Measurements from ENCODE around the gene LRRC14B.

Gene LRRC14B

DNA sequence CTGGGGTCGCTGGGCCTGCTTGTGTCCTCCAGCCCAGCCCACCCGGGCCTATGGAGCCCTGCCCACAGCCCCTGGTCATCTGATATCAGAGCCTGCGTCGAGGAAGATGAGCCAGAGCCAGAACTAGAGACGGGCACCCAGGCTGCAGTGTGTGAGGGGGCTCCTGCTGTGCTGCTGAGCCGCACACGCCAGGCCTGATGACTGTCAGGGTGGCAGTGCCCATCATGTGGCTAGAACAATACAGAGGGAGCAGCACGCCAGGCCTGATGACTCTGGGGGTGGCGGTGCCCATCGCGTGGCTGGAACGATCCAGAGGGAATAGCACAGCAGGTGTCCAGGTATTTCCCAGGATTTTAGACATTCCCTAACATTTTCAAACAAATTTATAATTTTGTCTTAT is 9.2 kb upstream of the LRRC14B start:
- TF ChIP-seq ZNF174 (tag by site-specific recombination; IDR thresholded peaks at IDR 0.05) (no peak), ZNF202 (tag by site-specific recombination; IDR thresholded peaks at IDR 0.05; ENCODE audit: borderline replicate concordance) (no peak), ZFHX2 (tag by site-specific recombination; conservative IDR thresholded peaks at IDR 0.05) (no peak), ZNF501 (tag by site-specific recombination; IDR thresholded peaks at IDR 0.05) (no peak), ZXDB (tag by site-specific recombination; IDR thresholded peaks at IDR 0.05) (no peak), ZNF175 (tag by site-specific recombination; IDR thresholded peaks at IDR 0.05) (no peak), ZNF433 (tag by site-specific recombination; IDR thresholded peaks at IDR 0.05; ENCODE audit: low read depth) (no peak), ZNF391 (tag by site-specific recombination; IDR thresholded peaks at IDR 0.05; ENCODE audit: borderline replicate concordance, low read depth) (no peak), TRIM28 (IDR thresholded peaks at IDR 0.05; ENCODE audit: borderline replicate concordance, low read length) (no peak), ZNF133 (tag by site-specific recombination; IDR thresholded peaks at IDR 0.05) (no peak), ZFP41 (tag by site-specific recombination; IDR thresholded peaks at IDR 0.05; ENCODE audit: borderline replicate concordance) (no peak), ZNF701 (tag by site-specific recombination; IDR thresholded peaks at IDR 0.05) (no peak)
- TF ChIP-seq, protein P1, sequence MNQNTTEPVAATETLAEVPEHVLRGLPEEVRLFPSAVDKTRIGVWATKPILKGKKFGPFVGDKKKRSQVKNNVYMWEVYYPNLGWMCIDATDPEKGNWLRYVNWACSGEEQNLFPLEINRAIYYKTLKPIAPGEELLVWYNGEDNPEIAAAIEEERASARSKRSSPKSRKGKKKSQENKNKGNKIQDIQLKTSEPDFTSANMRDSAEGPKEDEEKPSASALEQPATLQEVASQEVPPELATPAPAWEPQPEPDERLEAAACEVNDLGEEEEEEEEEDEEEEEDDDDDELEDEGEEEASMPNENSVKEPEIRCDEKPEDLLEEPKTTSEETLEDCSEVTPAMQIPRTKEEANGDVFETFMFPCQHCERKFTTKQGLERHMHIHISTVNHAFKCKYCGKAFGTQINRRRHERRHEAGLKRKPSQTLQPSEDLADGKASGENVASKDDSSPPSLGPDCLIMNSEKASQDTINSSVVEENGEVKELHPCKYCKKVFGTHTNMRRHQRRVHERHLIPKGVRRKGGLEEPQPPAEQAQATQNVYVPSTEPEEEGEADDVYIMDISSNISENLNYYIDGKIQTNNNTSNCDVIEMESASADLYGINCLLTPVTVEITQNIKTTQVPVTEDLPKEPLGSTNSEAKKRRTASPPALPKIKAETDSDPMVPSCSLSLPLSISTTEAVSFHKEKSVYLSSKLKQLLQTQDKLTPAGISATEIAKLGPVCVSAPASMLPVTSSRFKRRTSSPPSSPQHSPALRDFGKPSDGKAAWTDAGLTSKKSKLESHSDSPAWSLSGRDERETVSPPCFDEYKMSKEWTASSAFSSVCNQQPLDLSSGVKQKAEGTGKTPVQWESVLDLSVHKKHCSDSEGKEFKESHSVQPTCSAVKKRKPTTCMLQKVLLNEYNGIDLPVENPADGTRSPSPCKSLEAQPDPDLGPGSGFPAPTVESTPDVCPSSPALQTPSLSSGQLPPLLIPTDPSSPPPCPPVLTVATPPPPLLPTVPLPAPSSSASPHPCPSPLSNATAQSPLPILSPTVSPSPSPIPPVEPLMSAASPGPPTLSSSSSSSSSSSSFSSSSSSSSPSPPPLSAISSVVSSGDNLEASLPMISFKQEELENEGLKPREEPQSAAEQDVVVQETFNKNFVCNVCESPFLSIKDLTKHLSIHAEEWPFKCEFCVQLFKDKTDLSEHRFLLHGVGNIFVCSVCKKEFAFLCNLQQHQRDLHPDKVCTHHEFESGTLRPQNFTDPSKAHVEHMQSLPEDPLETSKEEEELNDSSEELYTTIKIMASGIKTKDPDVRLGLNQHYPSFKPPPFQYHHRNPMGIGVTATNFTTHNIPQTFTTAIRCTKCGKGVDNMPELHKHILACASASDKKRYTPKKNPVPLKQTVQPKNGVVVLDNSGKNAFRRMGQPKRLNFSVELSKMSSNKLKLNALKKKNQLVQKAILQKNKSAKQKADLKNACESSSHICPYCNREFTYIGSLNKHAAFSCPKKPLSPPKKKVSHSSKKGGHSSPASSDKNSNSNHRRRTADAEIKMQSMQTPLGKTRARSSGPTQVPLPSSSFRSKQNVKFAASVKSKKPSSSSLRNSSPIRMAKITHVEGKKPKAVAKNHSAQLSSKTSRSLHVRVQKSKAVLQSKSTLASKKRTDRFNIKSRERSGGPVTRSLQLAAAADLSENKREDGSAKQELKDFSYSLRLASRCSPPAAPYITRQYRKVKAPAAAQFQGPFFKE (tag by site-specific recombination; IDR thresholded peaks at IDR 0.05; ENCODE audit: borderline replicate concordance), result no peak
- TF ChIP-seq, protein P2, sequence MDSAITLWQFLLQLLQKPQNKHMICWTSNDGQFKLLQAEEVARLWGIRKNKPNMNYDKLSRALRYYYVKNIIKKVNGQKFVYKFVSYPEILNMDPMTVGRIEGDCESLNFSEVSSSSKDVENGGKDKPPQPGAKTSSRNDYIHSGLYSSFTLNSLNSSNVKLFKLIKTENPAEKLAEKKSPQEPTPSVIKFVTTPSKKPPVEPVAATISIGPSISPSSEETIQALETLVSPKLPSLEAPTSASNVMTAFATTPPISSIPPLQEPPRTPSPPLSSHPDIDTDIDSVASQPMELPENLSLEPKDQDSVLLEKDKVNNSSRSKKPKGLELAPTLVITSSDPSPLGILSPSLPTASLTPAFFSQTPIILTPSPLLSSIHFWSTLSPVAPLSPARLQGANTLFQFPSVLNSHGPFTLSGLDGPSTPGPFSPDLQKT (IDR thresholded peaks at IDR 0.05; ENCODE audit: borderline replicate concordance, low read depth, low read length), result no peak
- TF ChIP-seq, protein P3, sequence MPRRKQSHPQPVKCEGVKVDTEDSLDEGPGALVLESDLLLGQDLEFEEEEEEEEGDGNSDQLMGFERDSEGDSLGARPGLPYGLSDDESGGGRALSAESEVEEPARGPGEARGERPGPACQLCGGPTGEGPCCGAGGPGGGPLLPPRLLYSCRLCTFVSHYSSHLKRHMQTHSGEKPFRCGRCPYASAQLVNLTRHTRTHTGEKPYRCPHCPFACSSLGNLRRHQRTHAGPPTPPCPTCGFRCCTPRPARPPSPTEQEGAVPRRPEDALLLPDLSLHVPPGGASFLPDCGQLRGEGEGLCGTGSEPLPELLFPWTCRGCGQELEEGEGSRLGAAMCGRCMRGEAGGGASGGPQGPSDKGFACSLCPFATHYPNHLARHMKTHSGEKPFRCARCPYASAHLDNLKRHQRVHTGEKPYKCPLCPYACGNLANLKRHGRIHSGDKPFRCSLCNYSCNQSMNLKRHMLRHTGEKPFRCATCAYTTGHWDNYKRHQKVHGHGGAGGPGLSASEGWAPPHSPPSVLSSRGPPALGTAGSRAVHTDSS (tag by site-specific recombination; IDR thresholded peaks at IDR 0.05), result no peak
- TF ChIP-seq, protein P4, sequence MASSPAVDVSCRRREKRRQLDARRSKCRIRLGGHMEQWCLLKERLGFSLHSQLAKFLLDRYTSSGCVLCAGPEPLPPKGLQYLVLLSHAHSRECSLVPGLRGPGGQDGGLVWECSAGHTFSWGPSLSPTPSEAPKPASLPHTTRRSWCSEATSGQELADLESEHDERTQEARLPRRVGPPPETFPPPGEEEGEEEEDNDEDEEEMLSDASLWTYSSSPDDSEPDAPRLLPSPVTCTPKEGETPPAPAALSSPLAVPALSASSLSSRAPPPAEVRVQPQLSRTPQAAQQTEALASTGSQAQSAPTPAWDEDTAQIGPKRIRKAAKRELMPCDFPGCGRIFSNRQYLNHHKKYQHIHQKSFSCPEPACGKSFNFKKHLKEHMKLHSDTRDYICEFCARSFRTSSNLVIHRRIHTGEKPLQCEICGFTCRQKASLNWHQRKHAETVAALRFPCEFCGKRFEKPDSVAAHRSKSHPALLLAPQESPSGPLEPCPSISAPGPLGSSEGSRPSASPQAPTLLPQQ (tag by site-specific recombination; IDR thresholded peaks at IDR 0.05), result no peak
- Histone ChIP-seq H3K36me3 (ENCODE audit: control insufficient read depth in 2 of 2, insufficient read depth in 1 of 2, low read length in 2 of 2) (no peaks in the 10 kb centered on the region), H3K27ac (ENCODE audit: extremely low read depth, low read depth, low read length) (no peak overlapping the region), H3K9me3 (ENCODE audit: control insufficient read depth, insufficient read depth, low read depth, low read length) (no peaks in the 10 kb centered on the region), H3K4me3 (ENCODE audit: low read depth, low read length) (no peak overlapping the region), H3K4me1 (ENCODE audit: control insufficient read depth, insufficient read depth, low read length) (peaks cover 5% of the 10 kb centered on the region)
- POLR2A ChIA-PET, result no interaction called here
- CTCF ChIA-PET, result no interaction called here

DNA sequence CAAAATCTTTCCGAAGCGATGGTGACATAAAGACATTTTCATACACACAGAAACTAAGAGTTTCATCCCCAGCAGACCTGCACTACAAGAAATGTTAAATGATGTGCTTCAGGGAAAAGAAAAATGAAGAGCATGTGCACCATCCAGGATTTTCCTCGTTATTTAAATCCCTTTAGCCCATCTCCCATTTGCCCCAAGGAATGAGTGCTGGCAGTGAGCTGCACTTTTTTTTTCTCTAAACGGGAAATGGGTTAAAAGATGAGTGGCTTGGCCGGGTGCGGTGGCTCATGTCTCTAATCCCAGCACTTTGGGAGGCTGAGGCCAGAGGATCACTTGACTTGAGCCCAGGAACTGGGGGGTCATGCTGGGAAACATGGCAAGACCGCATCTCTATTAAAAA is 6.8 kb upstream of the LRRC14B start:
- H3K27ac ChIP-seq (ENCODE audit: extremely low read depth, low read depth, low read length), result no peak overlapping the region
- ChIA-PET POLR2A (no interaction called here), CTCF (no interaction called here)
- H3K36me3 ChIP-seq (ENCODE audit: control insufficient read depth in 2 of 2, insufficient read depth in 1 of 2, low read length in 2 of 2), result no peaks in the 10 kb centered on the region
- no peak overlapping the region for H3K4me3 ChIP-seq (ENCODE audit: low read depth, low read length)
- H3K4me1 ChIP-seq (ENCODE audit: control insufficient read depth, insufficient read depth, low read length), result peaks cover 9% of the 10 kb centered on the region
- no peaks in the 10 kb centered on the region for H3K9me3 ChIP-seq (ENCODE audit: control insufficient read depth, insufficient read depth, low read depth, low read length)
- TF ChIP-seq, protein P5, sequence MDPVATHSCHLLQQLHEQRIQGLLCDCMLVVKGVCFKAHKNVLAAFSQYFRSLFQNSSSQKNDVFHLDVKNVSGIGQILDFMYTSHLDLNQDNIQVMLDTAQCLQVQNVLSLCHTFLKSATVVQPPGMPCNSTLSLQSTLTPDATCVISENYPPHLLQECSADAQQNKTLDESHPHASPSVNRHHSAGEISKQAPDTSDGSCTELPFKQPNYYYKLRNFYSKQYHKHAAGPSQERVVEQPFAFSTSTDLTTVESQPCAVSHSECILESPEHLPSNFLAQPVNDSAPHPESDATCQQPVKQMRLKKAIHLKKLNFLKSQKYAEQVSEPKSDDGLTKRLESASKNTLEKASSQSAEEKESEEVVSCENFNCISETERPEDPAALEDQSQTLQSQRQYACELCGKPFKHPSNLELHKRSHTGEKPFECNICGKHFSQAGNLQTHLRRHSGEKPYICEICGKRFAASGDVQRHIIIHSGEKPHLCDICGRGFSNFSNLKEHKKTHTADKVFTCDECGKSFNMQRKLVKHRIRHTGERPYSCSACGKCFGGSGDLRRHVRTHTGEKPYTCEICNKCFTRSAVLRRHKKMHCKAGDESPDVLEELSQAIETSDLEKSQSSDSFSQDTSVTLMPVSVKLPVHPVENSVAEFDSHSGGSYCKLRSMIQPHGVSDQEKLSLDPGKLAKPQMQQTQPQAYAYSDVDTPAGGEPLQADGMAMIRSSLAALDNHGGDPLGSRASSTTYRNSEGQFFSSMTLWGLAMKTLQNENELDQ (tag by site-specific recombination; IDR thresholded peaks at IDR 0.05; ENCODE audit: low read depth), result no peak
- TF ChIP-seq ZBTB7A (tag by site-specific recombination; IDR thresholded peaks at IDR 0.05; ENCODE audit: low read depth), result no peak
- no peak for TF ChIP-seq ZNF157 (tag by site-specific recombination; IDR thresholded peaks at IDR 0.05)
- TF ChIP-seq ZNF184 (tag by site-specific recombination; IDR thresholded peaks at IDR 0.05), result no peak
- TF ChIP-seq ZBTB21 (tag by site-specific recombination; IDR thresholded peaks at IDR 0.05), result no peak
- no peak for TF ChIP-seq ZNF174 (tag by site-specific recombination; IDR thresholded peaks at IDR 0.05)
- TF ChIP-seq ZFP37 (tag by site-specific recombination; IDR thresholded peaks at IDR 0.05), result no peak
- TF ChIP-seq ZNF473 (tag by site-specific recombination; IDR thresholded peaks at IDR 0.05), result no peak
- TF ChIP-seq GFI1B (tag by site-specific recombination; IDR thresholded peaks at IDR 0.05), result no peak
- TF ChIP-seq ZNF560 (tag by site-specific recombination; IDR thresholded peaks at IDR 0.05; ENCODE audit: borderline replicate concordance), result no peak
